GM23338 (cell line): Measurements from ENCODE around the gene CD7. TPM values are rescaled to one million over a fixed set of nuclear protein-coding genes. Genes with fewer than 3 reads are reported as not detected.

ENCODE experiments used
- ATAC-seq: fragments of 200-7000 bp; cut with Tn5 transposase; 3 replicates; pipeline ENCODE4 v1.9.1; 2020
- DNase-seq: peaks from one replicate; pipeline ENCODE4 v3.0.0-alpha.2; 2015; ENCODE audit warnings: low spot score
- H2AFZ ChIP-seq: fragments of 200-600 bp; sonication (generic); 2 replicates; pipeline ENCODE4 v1.8.0; 2016; ENCODE audit warnings: antibody characterized with exemption, mild to moderate bottlenecking, moderate library complexity
- H3F3A ChIP-seq: fragments of 200-600 bp; sonication (generic); replicated peaks from 2 replicates; pipeline ENCODE4 v1.8.0; 2017; ENCODE audit warnings: antibody characterized with exemption, mixed run types, low read depth
- H3K27ac ChIP-seq: fragments of 200-600 bp; sonication (generic); 2 replicates; pipeline ENCODE4 v1.6.1; 2016; ENCODE audit warnings: low read depth
- H3K27me3 ChIP-seq: fragments of 200-600 bp; sonication (generic); 2 replicates; pipeline ENCODE4 v1.8.0; 2016; ENCODE audit warnings: mild to moderate bottlenecking, mixed run types, moderate library complexity; ENCODE audit not compliant: insufficient read depth
- H3K36me3 ChIP-seq: fragments of 200-600 bp; sonication (generic); 2 replicates; pipeline ENCODE4 v1.8.0; 2016; ENCODE audit warnings: mild to moderate bottlenecking; ENCODE audit not compliant: insufficient read depth
- H3K4me1 ChIP-seq: fragments of 200-600 bp; sonication (generic); 2 replicates; pipeline ENCODE4 v1.8.0; 2016; ENCODE audit warnings: mild to moderate bottlenecking, moderate library complexity; ENCODE audit not compliant: insufficient read depth
- H3K4me2 ChIP-seq: fragments of 200-600 bp; sonication (generic); 2 replicates; pipeline ENCODE4 v1.7.1; 2017; ENCODE audit warnings: mixed run types
- H3K4me3 ChIP-seq: fragments of 200-600 bp; sonication (generic); 2 replicates; pipeline ENCODE4 v1.6.1; 2016; ENCODE audit warnings: mixed run types
- H3K79me2 ChIP-seq: fragments of 200-600 bp; sonication (generic); replicated peaks from 2 replicates; pipeline ENCODE4 v1.8.0; 2017; ENCODE audit warnings: mild to moderate bottlenecking; ENCODE audit not compliant: insufficient read depth
- H3K9me2 ChIP-seq: fragments of 200-600 bp; sonication (generic); 2 replicates; pipeline ENCODE4 v1.8.0; 2017; ENCODE audit not compliant: insufficient read depth
- H4K20me1 ChIP-seq: fragments of 200-600 bp; sonication (generic); replicated peaks from 2 replicates; pipeline ENCODE4 v1.8.0; 2017; ENCODE audit warnings: mild to moderate bottlenecking; ENCODE audit not compliant: insufficient read depth
- H3K27ac Mint-ChIP-seq: 2 replicates; pipeline ENCODE4 v1.8.0; 2020; ENCODE audit warnings: inconsistent platforms, mild to moderate bottlenecking, moderate library complexity, mixed read lengths
- H3K27me3 Mint-ChIP-seq: 3 replicates; pipeline ENCODE4 v1.8.0; 2022; ENCODE audit warnings: low read depth, mild to moderate bottlenecking, moderate library complexity, mixed read lengths, inconsistent platforms; ENCODE audit not compliant: insufficient read depth, poor library complexity
- H3K36me3 Mint-ChIP-seq: 3 replicates; pipeline ENCODE4 v1.8.0; 2021; ENCODE audit warnings: low read depth, mild to moderate bottlenecking, inconsistent platforms, moderate library complexity, mixed read lengths
- H3K4me1 Mint-ChIP-seq: 3 replicates; pipeline ENCODE4 v1.8.0; 2020; ENCODE audit warnings: mild to moderate bottlenecking, inconsistent platforms, mixed read lengths
- H3K4me3 Mint-ChIP-seq: 3 replicates; pipeline ENCODE4 v1.8.0; 2021; ENCODE audit warnings: moderate library complexity, mild to moderate bottlenecking, inconsistent platforms, mixed read lengths
- H3K9me3 Mint-ChIP-seq: 3 replicates; pipeline ENCODE4 v1.8.0; 2020; ENCODE audit warnings: moderate library complexity, mild to moderate bottlenecking, inconsistent platforms, mixed read lengths
- JUNB ChIP-seq: IDR thresholded peaks from one replicate; pipeline ENCODE4 v1.6.1; 2016; ENCODE audit warnings: antibody characterized with exemption; ENCODE audit not compliant: unreplicated experiment
- POLR2AphosphoS5 ChIP-seq: IDR thresholded peaks from 2 replicates; pipeline ENCODE4 v1.6.1; 2016; ENCODE audit warnings: antibody characterized with exemption, low read depth
- polyA plus RNA-seq: library from polyadenylated mRNA; unstranded; fragments of >200 nt; fragmentation: Nextera tagmentation; extraction: Ambion mirVana; gene quantifications from 2 replicates; pipeline ENCODE4 v1.2.1, GENCODE V29; 2016
- total RNA-seq: library from RNA; depleted of rRNA; stranded (reverse); fragments of >200 nt; shearing (Covaris generic); gene quantifications from 2 replicates; pipeline ENCODE4 v1.2.3, GENCODE V29; 2014
- TF ChIP-seq, protein P1 (sequence below): IDR thresholded peaks from 2 replicates; pipeline ENCODE4 v1.6.1; 2016; ENCODE audit warnings: antibody characterized with exemption
- TF ChIP-seq, protein P2 (sequence below): fragments of 250-450 bp; sonication (Bioruptor Pico); IDR thresholded peaks from 2 replicates; pipeline ENCODE4 v1.5.0; 2020; ENCODE audit warnings: mild to moderate bottlenecking, moderate library complexity

CD7 gene
- total and polyA plus RNA-seq, 2 experiments from 2014 or later: 0.42 to 0.44 TPM

DNA sequence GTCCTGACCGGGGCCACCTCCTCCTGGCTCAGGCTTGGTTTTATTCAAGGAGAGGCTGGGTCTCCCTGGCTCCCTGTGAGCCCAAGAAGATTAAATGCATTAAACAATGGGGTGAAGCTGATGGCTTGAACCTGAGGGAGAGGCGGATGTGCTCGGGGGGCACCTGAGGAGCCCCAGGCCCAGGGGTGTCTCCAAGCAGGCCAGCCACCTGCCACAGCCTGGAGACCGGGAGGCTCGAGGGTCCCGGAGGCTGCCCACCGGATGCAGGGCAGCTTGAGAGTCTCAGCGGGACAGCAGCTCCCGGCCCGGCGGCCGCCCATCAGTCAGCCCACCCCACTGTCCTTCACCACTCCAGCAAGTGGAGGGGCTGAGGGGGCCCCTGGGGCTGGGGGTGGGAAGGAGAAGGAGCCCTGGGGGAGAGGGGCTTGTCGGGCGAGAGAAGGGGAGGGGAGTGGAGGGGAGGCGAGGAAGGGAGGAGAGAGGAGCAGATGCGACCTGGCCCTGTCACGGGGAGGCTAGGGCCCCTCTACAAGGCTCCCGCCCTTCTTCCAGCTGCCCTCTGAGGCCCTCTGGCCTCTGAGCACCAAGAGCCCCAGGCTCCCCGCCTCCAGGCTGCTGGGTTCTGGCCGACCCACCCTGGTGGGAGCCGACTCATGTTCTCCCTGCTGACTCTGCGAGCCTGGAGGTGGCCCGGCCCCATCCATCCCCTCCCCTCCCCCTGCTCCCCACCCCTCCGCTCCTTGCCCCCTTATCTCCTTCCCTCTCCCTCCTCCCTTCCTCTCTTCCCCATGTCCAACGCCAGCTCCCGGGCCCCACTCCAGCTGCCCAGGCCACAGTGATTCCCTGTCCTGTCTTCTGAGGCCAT lies 13.2 kb downstream of the CD7 start:
- no peak overlapping the region for H2AFZ ChIP-seq
- no peak for DNase-seq
- no peak overlapping the region for H3K4me3 ChIP-seq
- Mint-ChIP-seq H3K4me3 (no peak overlapping the region), H3K27ac (no peak overlapping the region), H3K36me3 (no peaks in the 10 kb centered on the region; the same call in 2 of the 3 replicates), H3K9me3 (no peaks in the 10 kb centered on the region; the same call in 2 of the 3 replicates), H3K27me3 (peaks cover 7% of the 10 kb centered on the region), H3K4me1 (no peaks in the 10 kb centered on the region; the same call in 2 of the 3 replicates)
- H3K27me3 ChIP-seq: no peaks in the 10 kb centered on the region
- H3K4me2 ChIP-seq: no peak overlapping the region
- H3K9me2 ChIP-seq: no peaks in the 10 kb centered on the region
- H3K79me2 ChIP-seq: no peaks in the 10 kb centered on the region
- no peaks in the 10 kb centered on the region; the same call in 1 of the 2 replicates for H3F3A ChIP-seq
- H3K27ac ChIP-seq: no peak overlapping the region
- H4K20me1 ChIP-seq: no peaks in the 10 kb centered on the region
- H3K4me1 ChIP-seq: no peaks in the 10 kb centered on the region
- ATAC-seq: no peak; the same call in 2 of the 3 replicates
- H3K36me3 ChIP-seq: no peaks in the 10 kb centered on the region
- TF ChIP-seq, protein P1, sequence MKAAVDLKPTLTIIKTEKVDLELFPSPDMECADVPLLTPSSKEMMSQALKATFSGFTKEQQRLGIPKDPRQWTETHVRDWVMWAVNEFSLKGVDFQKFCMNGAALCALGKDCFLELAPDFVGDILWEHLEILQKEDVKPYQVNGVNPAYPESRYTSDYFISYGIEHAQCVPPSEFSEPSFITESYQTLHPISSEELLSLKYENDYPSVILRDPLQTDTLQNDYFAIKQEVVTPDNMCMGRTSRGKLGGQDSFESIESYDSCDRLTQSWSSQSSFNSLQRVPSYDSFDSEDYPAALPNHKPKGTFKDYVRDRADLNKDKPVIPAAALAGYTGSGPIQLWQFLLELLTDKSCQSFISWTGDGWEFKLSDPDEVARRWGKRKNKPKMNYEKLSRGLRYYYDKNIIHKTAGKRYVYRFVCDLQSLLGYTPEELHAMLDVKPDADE: no peak
- TF ChIP-seq, protein P2, sequence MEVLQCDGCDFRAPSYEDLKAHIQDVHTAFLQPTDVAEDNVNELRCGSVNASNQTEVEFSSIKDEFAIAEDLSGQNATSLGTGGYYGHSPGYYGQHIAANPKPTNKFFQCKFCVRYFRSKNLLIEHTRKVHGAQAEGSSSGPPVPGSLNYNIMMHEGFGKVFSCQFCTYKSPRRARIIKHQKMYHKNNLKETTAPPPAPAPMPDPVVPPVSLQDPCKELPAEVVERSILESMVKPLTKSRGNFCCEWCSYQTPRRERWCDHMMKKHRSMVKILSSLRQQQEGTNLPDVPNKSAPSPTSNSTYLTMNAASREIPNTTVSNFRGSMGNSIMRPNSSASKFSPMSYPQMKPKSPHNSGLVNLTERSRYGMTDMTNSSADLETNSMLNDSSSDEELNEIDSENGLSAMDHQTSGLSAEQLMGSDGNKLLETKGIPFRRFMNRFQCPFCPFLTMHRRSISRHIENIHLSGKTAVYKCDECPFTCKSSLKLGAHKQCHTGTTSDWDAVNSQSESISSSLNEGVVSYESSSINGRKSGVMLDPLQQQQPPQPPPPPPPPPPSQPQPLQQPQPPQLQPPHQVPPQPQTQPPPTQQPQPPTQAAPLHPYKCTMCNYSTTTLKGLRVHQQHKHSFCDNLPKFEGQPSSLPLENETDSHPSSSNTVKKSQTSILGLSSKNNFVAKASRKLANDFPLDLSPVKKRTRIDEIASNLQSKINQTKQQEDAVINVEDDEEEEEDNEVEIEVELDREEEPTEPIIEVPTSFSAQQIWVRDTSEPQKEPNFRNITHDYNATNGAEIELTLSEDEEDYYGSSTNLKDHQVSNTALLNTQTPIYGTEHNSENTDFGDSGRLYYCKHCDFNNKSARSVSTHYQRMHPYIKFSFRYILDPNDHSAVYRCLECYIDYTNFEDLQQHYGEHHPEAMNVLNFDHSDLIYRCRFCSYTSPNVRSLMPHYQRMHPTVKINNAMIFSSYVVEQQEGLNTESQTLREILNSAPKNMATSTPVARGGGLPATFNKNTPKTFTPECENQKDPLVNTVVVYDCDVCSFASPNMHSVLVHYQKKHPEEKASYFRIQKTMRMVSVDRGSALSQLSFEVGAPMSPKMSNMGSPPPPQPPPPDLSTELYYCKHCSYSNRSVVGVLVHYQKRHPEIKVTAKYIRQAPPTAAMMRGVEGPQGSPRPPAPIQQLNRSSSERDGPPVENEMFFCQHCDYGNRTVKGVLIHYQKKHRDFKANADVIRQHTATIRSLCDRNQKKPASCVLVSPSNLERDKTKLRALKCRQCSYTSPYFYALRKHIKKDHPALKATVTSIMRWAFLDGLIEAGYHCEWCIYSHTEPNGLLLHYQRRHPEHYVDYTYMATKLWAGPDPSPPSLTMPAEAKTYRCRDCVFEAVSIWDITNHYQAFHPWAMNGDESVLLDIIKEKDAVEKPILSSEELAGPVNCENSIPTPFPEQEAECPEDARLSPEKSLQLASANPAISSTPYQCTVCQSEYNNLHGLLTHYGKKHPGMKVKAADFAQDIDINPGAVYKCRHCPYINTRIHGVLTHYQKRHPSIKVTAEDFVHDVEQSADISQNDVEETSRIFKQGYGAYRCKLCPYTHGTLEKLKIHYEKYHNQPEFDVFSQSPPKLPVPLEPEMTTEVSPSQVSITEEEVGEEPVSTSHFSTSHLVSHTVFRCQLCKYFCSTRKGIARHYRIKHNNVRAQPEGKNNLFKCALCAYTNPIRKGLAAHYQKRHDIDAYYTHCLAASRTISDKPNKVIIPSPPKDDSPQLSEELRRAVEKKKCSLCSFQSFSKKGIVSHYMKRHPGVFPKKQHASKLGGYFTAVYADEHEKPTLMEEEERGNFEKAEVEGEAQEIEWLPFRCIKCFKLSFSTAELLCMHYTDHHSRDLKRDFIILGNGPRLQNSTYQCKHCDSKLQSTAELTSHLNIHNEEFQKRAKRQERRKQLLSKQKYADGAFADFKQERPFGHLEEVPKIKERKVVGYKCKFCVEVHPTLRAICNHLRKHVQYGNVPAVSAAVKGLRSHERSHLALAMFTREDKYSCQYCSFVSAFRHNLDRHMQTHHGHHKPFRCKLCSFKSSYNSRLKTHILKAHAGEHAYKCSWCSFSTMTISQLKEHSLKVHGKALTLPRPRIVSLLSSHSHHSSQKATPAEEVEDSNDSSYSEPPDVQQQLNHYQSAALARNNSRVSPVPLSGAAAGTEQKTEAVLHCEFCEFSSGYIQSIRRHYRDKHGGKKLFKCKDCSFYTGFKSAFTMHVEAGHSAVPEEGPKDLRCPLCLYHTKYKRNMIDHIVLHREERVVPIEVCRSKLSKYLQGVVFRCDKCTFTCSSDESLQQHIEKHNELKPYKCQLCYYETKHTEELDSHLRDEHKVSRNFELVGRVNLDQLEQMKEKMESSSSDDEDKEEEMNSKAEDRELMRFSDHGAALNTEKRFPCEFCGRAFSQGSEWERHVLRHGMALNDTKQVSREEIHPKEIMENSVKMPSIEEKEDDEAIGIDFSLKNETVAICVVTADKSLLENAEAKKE (CRISPR knock-in tag): no peak
- TF ChIP-seq POLR2AphosphoS5 (no peak), JUNB (no peak)
